HepG2 (cell line): ENCODE results near the gene SMLR1. TPM values are rescaled to one million over a fixed set of nuclear protein-coding genes. Genes with fewer than 3 reads are reported as not detected.

Experiments used
- BHLHE40 ChIP-seq: IDR thresholded peaks from 2 replicates; pipeline ENCODE4 v1.6.1; 2011; ENCODE audit warnings: low read length, improper control_type of control experiment
- EEA1 ChIP-seq: sonication (generic); formaldehyde crosslinking; IDR thresholded peaks from 2 replicates; pipeline ENCODE4 v1.5.1; 2020; ENCODE audit warnings: mild to moderate bottlenecking, missing genetic modification reagents, borderline replicate concordance
- HNRNPL ChIP-seq: fragments of 200-400 bp; formaldehyde crosslinking; IDR thresholded peaks from 2 replicates; pipeline ENCODE4 v1.6.1; 2017; ENCODE audit warnings: mild to moderate bottlenecking, low read depth, low read length
- JARID2 ChIP-seq: sonication (generic); formaldehyde crosslinking; IDR thresholded peaks from 2 replicates; pipeline ENCODE4 v1.8.1; 2023; ENCODE audit warnings: missing genetic modification reagents, inconsistent platforms; ENCODE audit not compliant: insufficient replicate concordance
- NCOA1 ChIP-seq: sonication (generic); formaldehyde crosslinking; IDR thresholded peaks from 2 replicates; pipeline ENCODE4 v1.9.0; 2021; ENCODE audit warnings: missing genetic modification reagents
- NFE2 ChIP-seq: sonication (generic); formaldehyde crosslinking; IDR thresholded peaks from 2 replicates; pipeline ENCODE4 v1.4.0; 2020; ENCODE audit warnings: missing genetic modification reagents
- PHF5A ChIP-seq: IDR thresholded peaks from one replicate; pipeline ENCODE4 v1.6.1; 2018; ENCODE audit warnings: low read depth, missing genetic modification reagents; ENCODE audit not compliant: unreplicated experiment
- RFX3 ChIP-seq: IDR thresholded peaks from 2 replicates; pipeline ENCODE4 v1.6.1; 2016; ENCODE audit warnings: missing biosample characterization, missing genetic modification reagents
- SETDB1 ChIP-seq: sonication (generic); formaldehyde crosslinking; IDR thresholded peaks from 2 replicates; pipeline ENCODE4 v1.5.1; 2020; ENCODE audit warnings: missing genetic modification reagents, mild to moderate bottlenecking, borderline replicate concordance
- SSRP1 ChIP-seq: IDR thresholded peaks from 2 replicates; pipeline ENCODE4 v1.6.1; 2016; ENCODE audit warnings: control low read depth
- TBX2 ChIP-seq: sonication (generic); formaldehyde crosslinking; IDR thresholded peaks from 2 replicates; pipeline ENCODE4 v1.5.0; 2020; ENCODE audit warnings: missing genetic modification reagents, mild to moderate bottlenecking, borderline replicate concordance
- TCF12 ChIP-seq, 2 experiments: fragments of 450-650 bp in 1 of 2; sonication (generic) in 1 of 2; formaldehyde crosslinking in 1 of 2; IDR thresholded peaks; 2 replicates each; pipeline versions ENCODE4 v1.6.1 to v1.8.0; 2017 to 2022; ENCODE audit warnings: antibody characterized with exemption in 1 of 2, mild to moderate bottlenecking in 1 of 2, missing genetic modification reagents in 1 of 2, moderate library complexity in 1 of 2
- TGIF2 ChIP-seq: IDR thresholded peaks from 2 replicates; pipeline ENCODE4 v1.6.1; 2016; ENCODE audit warnings: control low read depth, missing compliant biosample characterization
- TRIM24 ChIP-seq: sonication (generic); formaldehyde crosslinking; IDR thresholded peaks from 2 replicates; pipeline ENCODE4 v1.8.0; 2022; ENCODE audit warnings: mild to moderate bottlenecking, missing genetic modification reagents
- XBP1 ChIP-seq: sonication (generic); formaldehyde crosslinking; IDR thresholded peaks from 2 replicates; pipeline ENCODE4 v1.5.0; 2020; ENCODE audit warnings: missing genetic modification reagents
- ZBTB38 ChIP-seq: sonication (generic); formaldehyde crosslinking; IDR thresholded peaks from 2 replicates; pipeline ENCODE4 v1.5.1; 2020; ENCODE audit warnings: mild to moderate bottlenecking, missing genetic modification reagents
- ZBTB7B ChIP-seq: sonication (generic); formaldehyde crosslinking; IDR thresholded peaks from 2 replicates; pipeline ENCODE4 v1.4.0; 2020; ENCODE audit warnings: missing genetic modification reagents
- ZFP41 ChIP-seq: sonication (generic); formaldehyde crosslinking; IDR thresholded peaks from 2 replicates; pipeline ENCODE4 v1.4.0; 2020; ENCODE audit warnings: mild to moderate bottlenecking, missing genetic modification reagents, borderline replicate concordance
- ZFP62 ChIP-seq: sonication (generic); formaldehyde crosslinking; IDR thresholded peaks from 2 replicates; pipeline ENCODE4 v1.4.0; 2020; ENCODE audit warnings: missing genetic modification reagents
- ZNF30 ChIP-seq: sonication (generic); formaldehyde crosslinking; IDR thresholded peaks from 2 replicates; pipeline ENCODE4 v1.5.0; 2020; ENCODE audit warnings: mild to moderate bottlenecking, missing genetic modification reagents
- ZNF335 ChIP-seq: sonication (generic); formaldehyde crosslinking; IDR thresholded peaks from 2 replicates; pipeline ENCODE4 v1.4.0; 2020; ENCODE audit warnings: missing genetic modification reagents
- ZNF724P ChIP-seq: sonication (generic); formaldehyde crosslinking; IDR thresholded peaks from 2 replicates; pipeline ENCODE4 v1.8.0; 2022; ENCODE audit warnings: missing genetic modification reagents, borderline replicate concordance
- ZNF788 ChIP-seq: sonication (generic); formaldehyde crosslinking; IDR thresholded peaks from 2 replicates; pipeline ENCODE4 v1.5.0; 2020; ENCODE audit warnings: mild to moderate bottlenecking, missing genetic modification reagents, borderline replicate concordance
- polyA plus RNA-seq, 8 experiments: library from polyadenylated mRNA; depleted of rRNA in 3 of 8; stranded (reverse) in 7 of 8; unstranded in 1 of 8; fragments of >200 nt; fragmentation: Illumina TruSeq in 4 of 8; extraction: Trizol in 4 of 8; gene quantifications; 2 replicates each; pipeline versions ENCODE4 v1.2.1 to v1.2.3, GENCODE V29; 2011 to 2016; ENCODE audit warnings: low read depth in 4 of 8, missing spikeins in 1 of 8, mixed read lengths in 1 of 8; ENCODE audit not compliant: insufficient read depth in 1 of 8
- total RNA-seq, 5 experiments: library from RNA; depleted of rRNA; stranded (reverse); fragments of >200 nt; fragmentation: Illumina TruSeq; extraction: Trizol; gene quantifications; 2 replicates each; pipeline ENCODE4 v1.2.3, GENCODE V29; 2016; ENCODE audit warnings: low read depth in 1 of 5
- TF ChIP-seq, protein P1 (sequence below): conservative IDR thresholded peaks from 2 replicates; pipeline ENCODE4 v1.6.1; 2018; ENCODE audit warnings: missing genetic modification reagents
- TF ChIP-seq, protein P2 (sequence below): sonication (generic); formaldehyde crosslinking; IDR thresholded peaks from 2 replicates; pipeline ENCODE4 v1.4.0; 2020; ENCODE audit warnings: missing genetic modification reagents
- TF ChIP-seq, protein P3 (sequence below): IDR thresholded peaks from 2 replicates; pipeline ENCODE4 v1.6.1; 2016; ENCODE audit warnings: missing compliant biosample characterization, missing genetic modification reagents, borderline replicate concordance
- TF ChIP-seq, protein P4 (sequence below): sonication (generic); formaldehyde crosslinking; IDR thresholded peaks from 2 replicates; pipeline ENCODE4 v1.8.0; 2022; ENCODE audit warnings: mild to moderate bottlenecking, missing genetic modification reagents; ENCODE audit not compliant: insufficient replicate concordance
- TF ChIP-seq, protein P5 (sequence below): sonication (generic); formaldehyde crosslinking; IDR thresholded peaks from 2 replicates; pipeline ENCODE4 v1.4.0; 2020; ENCODE audit warnings: mild to moderate bottlenecking, missing genetic modification reagents

SMLR1 gene
- total and polyA plus RNA-seq, 2 of the 13 experiments (the other 11 are each of a cell fraction or from before 2014, with no cell fraction given): 41.8 to 104 TPM

DNA sequence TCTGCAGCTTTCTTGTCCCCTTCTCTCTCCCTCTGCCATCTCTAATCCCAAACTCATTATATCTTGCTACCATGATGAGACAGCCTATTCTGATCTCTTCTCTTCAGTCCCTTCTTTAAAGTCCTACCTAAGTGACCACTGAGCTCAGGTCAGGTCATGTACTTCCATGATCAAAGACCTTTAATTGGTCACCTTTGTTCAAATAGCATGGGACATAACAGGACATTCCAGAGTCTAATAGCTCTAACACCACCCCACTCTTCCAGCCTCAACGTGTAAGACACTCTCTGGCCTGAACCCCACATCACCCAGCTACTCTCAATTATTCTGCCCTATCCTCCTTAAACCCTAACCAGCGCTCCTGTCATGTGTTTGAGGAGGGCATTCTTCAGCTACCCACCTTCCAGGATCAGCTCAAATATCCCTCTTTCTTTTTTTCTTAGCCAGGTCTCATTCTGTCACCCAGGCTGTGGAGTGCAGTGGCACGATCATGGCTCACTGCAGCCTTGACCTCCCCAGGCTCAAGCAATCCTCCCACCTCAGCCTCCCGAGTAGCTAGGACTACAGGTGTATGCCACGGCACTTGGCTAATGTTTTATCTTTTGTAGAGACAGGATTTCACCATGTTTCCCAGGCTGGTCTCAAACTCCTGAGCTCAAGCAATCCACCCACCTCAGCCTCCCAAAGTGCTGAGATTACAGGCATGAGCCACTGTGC, 2.1 kb upstream of the SMLR1 start (continued):
- TF ChIP-seq, protein P1, sequence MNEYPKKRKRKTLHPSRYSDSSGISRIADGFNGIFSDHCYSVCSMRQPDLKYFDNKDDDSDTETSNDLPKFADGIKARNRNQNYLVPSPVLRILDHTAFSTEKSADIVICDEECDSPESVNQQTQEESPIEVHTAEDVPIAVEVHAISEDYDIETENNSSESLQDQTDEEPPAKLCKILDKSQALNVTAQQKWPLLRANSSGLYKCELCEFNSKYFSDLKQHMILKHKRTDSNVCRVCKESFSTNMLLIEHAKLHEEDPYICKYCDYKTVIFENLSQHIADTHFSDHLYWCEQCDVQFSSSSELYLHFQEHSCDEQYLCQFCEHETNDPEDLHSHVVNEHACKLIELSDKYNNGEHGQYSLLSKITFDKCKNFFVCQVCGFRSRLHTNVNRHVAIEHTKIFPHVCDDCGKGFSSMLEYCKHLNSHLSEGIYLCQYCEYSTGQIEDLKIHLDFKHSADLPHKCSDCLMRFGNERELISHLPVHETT: no peak
- no peak for TF ChIP-seq JARID2 (CRISPR knock-in tag)
- peak; percentile 26; the same call in 1 of the 2 replicates for TF ChIP-seq TBX2 (CRISPR knock-in tag)
- no peak for TF ChIP-seq PHF5A (CRISPR knock-in tag)
- no peak for TF ChIP-seq TCF12 (IDR thresholded peaks at IDR 0.05)
- no peak for TF ChIP-seq TCF12 (CRISPR knock-in tag; IDR thresholded peaks at IDR 0.05)
- TF ChIP-seq ZFP62 (CRISPR knock-in tag): no peak
- no peak for TF ChIP-seq RFX3 (CRISPR knock-in tag)
- TF ChIP-seq ZFP41 (CRISPR knock-in tag): no peak
- TF ChIP-seq, protein P2, sequence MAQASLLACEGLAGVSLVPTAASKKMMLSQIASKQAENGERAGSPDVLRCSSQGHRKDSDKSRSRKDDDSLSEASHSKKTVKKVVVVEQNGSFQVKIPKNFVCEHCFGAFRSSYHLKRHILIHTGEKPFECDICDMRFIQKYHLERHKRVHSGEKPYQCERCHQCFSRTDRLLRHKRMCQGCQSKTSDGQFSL (CRISPR knock-in tag): no peak
- no peak for TF ChIP-seq EEA1
- TF ChIP-seq NFE2: no peak
- TF ChIP-seq, protein P3, sequence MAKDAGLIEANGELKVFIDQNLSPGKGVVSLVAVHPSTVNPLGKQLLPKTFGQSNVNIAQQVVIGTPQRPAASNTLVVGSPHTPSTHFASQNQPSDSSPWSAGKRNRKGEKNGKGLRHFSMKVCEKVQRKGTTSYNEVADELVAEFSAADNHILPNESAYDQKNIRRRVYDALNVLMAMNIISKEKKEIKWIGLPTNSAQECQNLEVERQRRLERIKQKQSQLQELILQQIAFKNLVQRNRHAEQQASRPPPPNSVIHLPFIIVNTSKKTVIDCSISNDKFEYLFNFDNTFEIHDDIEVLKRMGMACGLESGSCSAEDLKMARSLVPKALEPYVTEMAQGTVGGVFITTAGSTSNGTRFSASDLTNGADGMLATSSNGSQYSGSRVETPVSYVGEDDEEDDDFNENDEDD: no peak
- TF ChIP-seq ZNF335 (CRISPR knock-in tag): no peak
- no peak for TF ChIP-seq ZBTB7B (CRISPR knock-in tag)
- TF ChIP-seq BHLHE40: no peak
- TF ChIP-seq SSRP1 (CRISPR knock-in tag): no peak
- TF ChIP-seq ZNF30: no peak
- TF ChIP-seq HNRNPL: no peak
- TF ChIP-seq ZBTB38 (CRISPR knock-in tag): 0 out of 2 replicates have a peak, but pooled peaks have one; percentile 31
- TF ChIP-seq SETDB1: no peak
- TF ChIP-seq NCOA1 (CRISPR knock-in tag): no peak
- no peak for TF ChIP-seq TGIF2
- TF ChIP-seq, protein P4, sequence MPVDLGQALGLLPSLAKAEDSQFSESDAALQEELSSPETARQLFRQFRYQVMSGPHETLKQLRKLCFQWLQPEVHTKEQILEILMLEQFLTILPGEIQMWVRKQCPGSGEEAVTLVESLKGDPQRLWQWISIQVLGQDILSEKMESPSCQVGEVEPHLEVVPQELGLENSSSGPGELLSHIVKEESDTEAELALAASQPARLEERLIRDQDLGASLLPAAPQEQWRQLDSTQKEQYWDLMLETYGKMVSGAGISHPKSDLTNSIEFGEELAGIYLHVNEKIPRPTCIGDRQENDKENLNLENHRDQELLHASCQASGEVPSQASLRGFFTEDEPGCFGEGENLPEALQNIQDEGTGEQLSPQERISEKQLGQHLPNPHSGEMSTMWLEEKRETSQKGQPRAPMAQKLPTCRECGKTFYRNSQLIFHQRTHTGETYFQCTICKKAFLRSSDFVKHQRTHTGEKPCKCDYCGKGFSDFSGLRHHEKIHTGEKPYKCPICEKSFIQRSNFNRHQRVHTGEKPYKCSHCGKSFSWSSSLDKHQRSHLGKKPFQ: no peak
- TF ChIP-seq, protein P5, sequence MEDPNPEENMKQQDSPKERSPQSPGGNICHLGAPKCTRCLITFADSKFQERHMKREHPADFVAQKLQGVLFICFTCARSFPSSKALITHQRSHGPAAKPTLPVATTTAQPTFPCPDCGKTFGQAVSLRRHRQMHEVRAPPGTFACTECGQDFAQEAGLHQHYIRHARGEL (CRISPR knock-in tag): no peak
- TF ChIP-seq ZNF724P (CRISPR knock-in tag): no peak
- 0 out of 2 replicates have a peak, but pooled peaks have one; percentile 27 for TF ChIP-seq TRIM24 (CRISPR knock-in tag)
- no peak for TF ChIP-seq ZNF788
- no peak for TF ChIP-seq XBP1
